Activated CD8-positive, alpha-beta memory T cell treated with anti-CD3 and anti-CD28 coated beads, Interleukin-2, amount 50 U/mL, for 1 hour (primary cell): ENCODE results near the gene WDR72.
"Not testable (repeated sequence)": the region's sequence is repeated elsewhere in the genome, so short reads cannot be mapped to it uniquely, and the experiment has no call there.

Experiments
- DNase-seq: peaks from one replicate; pipeline ENCODE4 v3.0.0-alpha.2; 2020; ENCODE audit errors: extremely low read depth

Gene WDR72

GRCh38 chr15:53709821-53710220 is 49.6 kb downstream of the WDR72 start:
- DNase-seq, result no peak

GRCh38 chr15:53695365-53695764 is 64.1 kb downstream of the WDR72 start:
- DNase-seq, result no peak

GRCh38 chr15:53694476-53694874 is 65.0 kb downstream of the WDR72 start:
- DNase-seq, result no peak

- DNase-seq, result no peak
These were observed 65.6 kb downstream of the WDR72 start for GRCh38 chr15:53693729-53694475.

GRCh38 chr15:53684162-53684561 is 75.3 kb downstream of the WDR72 start:
- DNase-seq, result not testable (repeated sequence)

- no peak for DNase-seq
These were observed 78.4 kb downstream of the WDR72 start for GRCh38 chr15:53681056-53681455.

- DNase-seq, result no peak
These were observed 83.6 kb downstream of the WDR72 start for GRCh38 chr15:53675832-53676231.

- no peak for DNase-seq
These were observed 87.9 kb downstream of the WDR72 start for GRCh38 chr15:53671545-53671944.

GRCh38 chr15:53670701-53671100 is 88.8 kb downstream of the WDR72 start:
- DNase-seq, result no peak

- DNase-seq, result no peak
These were observed 93.5 kb downstream of the WDR72 start for GRCh38 chr15:53665930-53666329.

GRCh38 chr15:53658827-53659555 is 100.5 kb downstream of the WDR72 start:
- no peak for DNase-seq

GRCh38 chr15:53658255-53658654 is 101.2 kb downstream of the WDR72 start:
- no peak for DNase-seq

GRCh38 chr15:53648934-53649333 is 110.5 kb downstream of the WDR72 start:
- no peak for DNase-seq

- no peak for DNase-seq
These were observed 114.8 kb downstream of the WDR72 start for GRCh38 chr15:53644660-53645059.

- no peak for DNase-seq
These were observed 124.9 kb downstream of the WDR72 start for GRCh38 chr15:53634517-53635106.

GRCh38 chr15:53627279-53627678 is 132.2 kb downstream of the WDR72 start:
- DNase-seq, result no peak

GRCh38 chr15:53625962-53626845 is 133.3 kb downstream of the WDR72 start:
- DNase-seq, result no peak

- no peak for DNase-seq
These were observed 134.2 kb downstream of the WDR72 start for GRCh38 chr15:53625260-53625659.

GRCh38 chr15:53618461-53618860 is 141.0 kb downstream of the WDR72 start:
- DNase-seq, result no peak

GRCh38 chr15:53611145-53611920 is 148.1 kb downstream of the WDR72 start:
- DNase-seq, result no peak

- no peak for DNase-seq
These were observed 168.4 kb downstream of the WDR72 start for GRCh38 chr15:53591041-53591440.
